Endothelial cell of umbilical vein (primary cell): ENCODE data around the gene RNU6-9.
"Not testable (repeated sequence)": the region's sequence is repeated elsewhere in the genome, so short reads cannot be mapped to it uniquely, and the experiment has no call there.

Experiments
- POLR2A ChIP-seq: IDR thresholded peaks from 2 replicates; pipeline ENCODE4 v1.6.1; 2012; ENCODE audit warnings: low read depth, mild to moderate bottlenecking, control low read depth, low read length
- POLR2AphosphoS5 ChIP-seq: IDR thresholded peaks from 2 replicates; pipeline ENCODE4 v1.6.1; 2012; ENCODE audit warnings: low read depth, mild to moderate bottlenecking, control low read depth, low read length, moderate library complexity; ENCODE audit not compliant: insufficient read depth
- TF ChIP-seq, protein P1 (sequence below): IDR thresholded peaks from 2 replicates; pipeline ENCODE4 v1.6.1; 2011; ENCODE audit not compliant: insufficient read depth, insufficient read length
- TF ChIP-seq, protein P2 (sequence below), 2 donors: IDR thresholded peaks; 1 replicate in 1 of 2; 2 replicates in 1 of 2; pipeline ENCODE4 v1.5.1; 2011; ENCODE audit warnings: low read length in 2 of 2, mild to moderate bottlenecking in 2 of 2, moderate library complexity in 2 of 2, control low read depth in 1 of 2, inconsistent platforms in 1 of 2, low read depth in 1 of 2; ENCODE audit not compliant: insufficient read depth in 1 of 2; ENCODE audit errors: extremely low read depth in 1 of 2

DNA sequence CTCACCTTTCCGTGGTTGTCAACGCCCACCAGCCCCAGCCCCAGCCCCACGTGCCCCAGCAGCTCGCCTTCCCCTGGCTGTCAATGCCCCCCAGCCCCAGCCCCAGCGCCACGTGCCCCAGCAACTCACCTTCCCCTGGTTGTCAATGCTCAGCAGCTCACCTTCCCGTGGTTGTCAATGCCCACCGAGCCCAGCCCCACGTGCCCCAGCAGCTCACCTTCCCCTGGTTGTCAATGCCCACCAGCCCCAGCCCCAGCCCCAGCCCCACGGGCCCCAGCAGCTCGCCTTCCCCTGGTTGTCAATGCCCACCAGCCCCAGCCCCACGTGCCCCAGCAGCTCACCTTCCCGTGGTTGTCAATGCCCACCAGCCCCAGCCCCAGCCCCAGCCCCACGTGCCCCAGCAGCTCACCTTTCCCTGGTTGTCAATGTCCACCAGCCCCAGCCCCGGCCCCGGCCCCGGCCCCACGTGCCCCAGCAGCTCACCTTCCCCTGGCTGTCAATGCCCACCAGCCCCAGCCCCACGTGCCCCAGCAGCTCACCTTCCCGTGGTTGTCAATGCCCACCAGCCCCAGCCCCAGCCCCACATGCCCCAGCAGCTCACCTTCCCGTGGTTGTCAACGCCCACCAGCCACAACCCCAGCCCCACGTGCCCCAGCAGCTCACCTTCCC, 15.2 kb upstream of the RNU6-9 start:
- not testable (repeated sequence) for TF ChIP-seq POLR2A, POLR2AphosphoS5
- TF ChIP-seq, protein P1, sequence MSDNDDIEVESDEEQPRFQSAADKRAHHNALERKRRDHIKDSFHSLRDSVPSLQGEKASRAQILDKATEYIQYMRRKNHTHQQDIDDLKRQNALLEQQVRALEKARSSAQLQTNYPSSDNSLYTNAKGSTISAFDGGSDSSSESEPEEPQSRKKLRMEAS, result not testable (repeated sequence)
- TF ChIP-seq, protein P2, sequence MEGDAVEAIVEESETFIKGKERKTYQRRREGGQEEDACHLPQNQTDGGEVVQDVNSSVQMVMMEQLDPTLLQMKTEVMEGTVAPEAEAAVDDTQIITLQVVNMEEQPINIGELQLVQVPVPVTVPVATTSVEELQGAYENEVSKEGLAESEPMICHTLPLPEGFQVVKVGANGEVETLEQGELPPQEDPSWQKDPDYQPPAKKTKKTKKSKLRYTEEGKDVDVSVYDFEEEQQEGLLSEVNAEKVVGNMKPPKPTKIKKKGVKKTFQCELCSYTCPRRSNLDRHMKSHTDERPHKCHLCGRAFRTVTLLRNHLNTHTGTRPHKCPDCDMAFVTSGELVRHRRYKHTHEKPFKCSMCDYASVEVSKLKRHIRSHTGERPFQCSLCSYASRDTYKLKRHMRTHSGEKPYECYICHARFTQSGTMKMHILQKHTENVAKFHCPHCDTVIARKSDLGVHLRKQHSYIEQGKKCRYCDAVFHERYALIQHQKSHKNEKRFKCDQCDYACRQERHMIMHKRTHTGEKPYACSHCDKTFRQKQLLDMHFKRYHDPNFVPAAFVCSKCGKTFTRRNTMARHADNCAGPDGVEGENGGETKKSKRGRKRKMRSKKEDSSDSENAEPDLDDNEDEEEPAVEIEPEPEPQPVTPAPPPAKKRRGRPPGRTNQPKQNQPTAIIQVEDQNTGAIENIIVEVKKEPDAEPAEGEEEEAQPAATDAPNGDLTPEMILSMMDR (IDR thresholded peaks at IDR 0.05; ENCODE audit: extremely low read depth in 1 of 2, insufficient read depth in 1 of 2, low read depth in 1 of 2, low read length in 2 of 2), result not testable (repeated sequence)
